Adrenal gland (tissue), 5 donors: ENCODE data around the gene RBM14.

Experiments
- POLR2A ChIP-seq, 2 donors: fragments of 450-650 bp; IDR thresholded peaks; one replicate each; pipeline ENCODE4 v1.6.1; 2017; ENCODE audit warnings: antibody characterized with exemption in 2 of 2, mild to moderate bottlenecking in 2 of 2, moderate library complexity in 1 of 2
- TF ChIP-seq, protein P1 (sequence below), 6 experiments: fragments of 450-650 bp in 4 of 6; fragments of 200-600 bp in 2 of 6; sonication (generic) in 1 of 6; IDR thresholded peaks; 1 replicate in 5 of 6; 2 replicates in 1 of 6; pipeline versions ENCODE4 v1.5.1 to v1.8.0; 2016 to 2021; ENCODE audit warnings: antibody characterized with exemption in 6 of 6, mild to moderate bottlenecking in 2 of 6, moderate library complexity in 1 of 6
- donor health status: DM: no; HTN: no; CAD: no.

DNA sequence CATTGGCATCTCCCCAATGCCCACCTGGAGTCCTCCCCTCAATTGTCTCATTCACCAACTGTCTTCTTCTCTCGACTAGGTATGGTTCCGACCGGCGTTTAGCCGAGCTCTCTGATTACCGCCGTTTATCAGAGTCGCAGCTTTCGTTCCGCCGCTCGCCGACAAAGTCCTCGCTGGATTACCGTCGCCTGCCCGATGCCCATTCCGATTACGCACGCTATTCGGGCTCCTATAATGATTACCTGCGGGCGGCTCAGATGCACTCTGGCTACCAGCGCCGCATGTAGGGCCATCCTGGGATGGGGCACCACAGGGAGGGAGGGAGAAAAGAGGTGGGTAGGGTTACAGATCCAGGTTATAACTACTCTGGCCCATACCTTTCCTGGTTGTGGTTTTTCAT, 10.0 kb downstream of the RBM14 start:
- TF ChIP-seq, protein P1, sequence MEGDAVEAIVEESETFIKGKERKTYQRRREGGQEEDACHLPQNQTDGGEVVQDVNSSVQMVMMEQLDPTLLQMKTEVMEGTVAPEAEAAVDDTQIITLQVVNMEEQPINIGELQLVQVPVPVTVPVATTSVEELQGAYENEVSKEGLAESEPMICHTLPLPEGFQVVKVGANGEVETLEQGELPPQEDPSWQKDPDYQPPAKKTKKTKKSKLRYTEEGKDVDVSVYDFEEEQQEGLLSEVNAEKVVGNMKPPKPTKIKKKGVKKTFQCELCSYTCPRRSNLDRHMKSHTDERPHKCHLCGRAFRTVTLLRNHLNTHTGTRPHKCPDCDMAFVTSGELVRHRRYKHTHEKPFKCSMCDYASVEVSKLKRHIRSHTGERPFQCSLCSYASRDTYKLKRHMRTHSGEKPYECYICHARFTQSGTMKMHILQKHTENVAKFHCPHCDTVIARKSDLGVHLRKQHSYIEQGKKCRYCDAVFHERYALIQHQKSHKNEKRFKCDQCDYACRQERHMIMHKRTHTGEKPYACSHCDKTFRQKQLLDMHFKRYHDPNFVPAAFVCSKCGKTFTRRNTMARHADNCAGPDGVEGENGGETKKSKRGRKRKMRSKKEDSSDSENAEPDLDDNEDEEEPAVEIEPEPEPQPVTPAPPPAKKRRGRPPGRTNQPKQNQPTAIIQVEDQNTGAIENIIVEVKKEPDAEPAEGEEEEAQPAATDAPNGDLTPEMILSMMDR (IDR thresholded peaks at IDR 0.05), result no peak
- no peak for TF ChIP-seq POLR2A (IDR thresholded peaks at IDR 0.05)
